ENCODE results near the gene USP47.

DNA sequence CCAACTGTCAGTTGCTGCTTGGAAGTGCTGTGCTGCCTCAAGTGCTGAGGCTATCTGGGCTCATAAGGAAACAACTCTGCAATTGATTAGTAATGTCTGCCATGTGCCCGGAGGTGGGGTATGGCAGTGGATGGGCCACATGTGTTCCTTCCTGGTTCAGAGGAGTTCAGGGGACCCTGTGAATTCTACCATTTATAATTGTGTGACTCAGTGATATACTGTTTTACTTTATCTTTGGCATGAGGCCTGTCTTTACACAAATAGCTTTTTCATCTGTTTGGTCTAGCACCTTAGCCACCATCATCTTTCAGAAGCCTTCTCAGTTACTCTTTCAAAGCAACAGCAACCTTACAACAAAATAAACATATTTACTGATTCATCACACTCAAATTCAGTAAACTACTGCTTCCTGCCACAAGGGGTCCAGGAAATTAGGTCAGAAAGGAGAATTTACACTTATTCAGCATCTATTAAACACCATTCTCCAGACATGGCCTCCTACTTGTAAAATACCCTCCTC, 145.8 kb downstream of the USP47 start:
- no peak for TF ChIP-seq EZH2phosphoT487 (IDR thresholded peaks at IDR 0.05; ENCODE audit: insufficient read depth, low read depth)
- TF ChIP-seq EZH2 (IDR thresholded peaks at IDR 0.05; ENCODE audit: insufficient read depth, poor library complexity, severe bottlenecking) = no peak

Measured in GM23248 (cell line).